Esophagus squamous epithelium (tissue), 4 donors: Measurements from ENCODE around the gene NNT.

Experiments
- CTCF ChIP-seq, 6 experiments: fragments of 450-650 bp in 4 of 6; fragments of 200-600 bp in 2 of 6; sonication (generic) in 2 of 6; IDR thresholded peaks; one replicate each; pipeline ENCODE4 v1.5.1; 2016 to 2019; ENCODE audit warnings: antibody characterized with exemption in 6 of 6, mild to moderate bottlenecking in 4 of 6, moderate library complexity in 4 of 6
- POLR2A ChIP-seq, 4 donors: fragments of 450-650 bp; IDR thresholded peaks; one replicate each; pipeline ENCODE4 v1.6.1; 2017; ENCODE audit warnings: antibody characterized with exemption in 4 of 4, mild to moderate bottlenecking in 4 of 4, moderate library complexity in 3 of 4

GRCh38 chr5:43609752-43610151 lies 6.8 kb downstream of the NNT start:
- TF ChIP-seq CTCF (IDR thresholded peaks at IDR 0.05): no peak
- no peak for TF ChIP-seq POLR2A (IDR thresholded peaks at IDR 0.05)
